Loucy (cell line): ENCODE data around the gene MEIOB.

Experiments
- EZH2phosphoT487 ChIP-seq: fragments of 200-600 bp; IDR thresholded peaks from 2 replicates; pipeline ENCODE4 v1.6.1; 2018; ENCODE audit warnings: antibody characterized with exemption, mild to moderate bottlenecking, moderate library complexity, borderline replicate concordance
- TF ChIP-seq, protein P1 (sequence below): fragments of 200-600 bp; sonication (generic); conservative IDR thresholded peaks from 2 replicates; pipeline ENCODE4 v1.5.1; 2014; ENCODE audit warnings: mild to moderate bottlenecking, antibody characterized with exemption, low read length

DNA sequence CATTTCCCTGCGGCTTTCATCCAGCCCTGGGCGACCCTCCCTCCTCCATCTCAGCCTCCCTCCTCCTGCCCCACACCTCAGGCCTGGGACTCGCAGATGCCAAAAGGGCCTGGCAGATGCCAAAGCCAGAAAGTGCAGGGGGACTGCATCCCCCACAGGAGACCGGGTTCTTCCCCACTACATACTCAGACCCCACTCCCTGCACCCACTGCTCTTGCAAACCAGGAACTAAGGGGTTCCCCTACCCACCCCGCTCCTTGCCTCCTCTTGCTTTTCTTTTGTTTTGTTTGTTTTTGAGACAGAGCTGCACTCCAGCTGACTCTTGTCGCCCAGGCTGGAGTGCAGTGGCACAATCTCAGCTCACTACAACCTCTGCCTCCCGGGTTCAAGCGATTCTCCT is 43.0 kb upstream of the MEIOB start:
- TF ChIP-seq, protein P1, sequence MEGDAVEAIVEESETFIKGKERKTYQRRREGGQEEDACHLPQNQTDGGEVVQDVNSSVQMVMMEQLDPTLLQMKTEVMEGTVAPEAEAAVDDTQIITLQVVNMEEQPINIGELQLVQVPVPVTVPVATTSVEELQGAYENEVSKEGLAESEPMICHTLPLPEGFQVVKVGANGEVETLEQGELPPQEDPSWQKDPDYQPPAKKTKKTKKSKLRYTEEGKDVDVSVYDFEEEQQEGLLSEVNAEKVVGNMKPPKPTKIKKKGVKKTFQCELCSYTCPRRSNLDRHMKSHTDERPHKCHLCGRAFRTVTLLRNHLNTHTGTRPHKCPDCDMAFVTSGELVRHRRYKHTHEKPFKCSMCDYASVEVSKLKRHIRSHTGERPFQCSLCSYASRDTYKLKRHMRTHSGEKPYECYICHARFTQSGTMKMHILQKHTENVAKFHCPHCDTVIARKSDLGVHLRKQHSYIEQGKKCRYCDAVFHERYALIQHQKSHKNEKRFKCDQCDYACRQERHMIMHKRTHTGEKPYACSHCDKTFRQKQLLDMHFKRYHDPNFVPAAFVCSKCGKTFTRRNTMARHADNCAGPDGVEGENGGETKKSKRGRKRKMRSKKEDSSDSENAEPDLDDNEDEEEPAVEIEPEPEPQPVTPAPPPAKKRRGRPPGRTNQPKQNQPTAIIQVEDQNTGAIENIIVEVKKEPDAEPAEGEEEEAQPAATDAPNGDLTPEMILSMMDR: no peak
- TF ChIP-seq EZH2phosphoT487: no peak
